ENCODE results near the gene MACC1.

Gene MACC1

DNA sequence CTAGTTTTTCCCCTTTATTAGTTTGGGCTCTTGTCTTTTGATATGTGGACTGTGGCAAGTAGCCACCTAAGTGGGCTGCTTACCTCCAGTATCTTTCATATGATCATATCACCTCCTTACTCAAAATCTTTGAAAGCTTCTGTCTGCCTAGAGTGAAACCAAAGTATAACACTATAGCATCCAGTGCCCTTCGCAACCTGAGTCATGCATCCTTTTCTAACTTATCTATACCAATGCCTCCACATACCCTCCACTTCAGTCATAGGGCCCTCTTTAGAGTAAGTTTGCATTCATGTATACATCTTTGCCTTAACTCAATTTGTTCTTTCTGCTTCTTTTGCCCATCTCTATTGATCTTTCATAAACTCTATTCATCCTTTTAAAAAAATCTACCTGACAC is 15.7 kb upstream of the MACC1 start:
- TF ChIP-seq, protein P1, sequence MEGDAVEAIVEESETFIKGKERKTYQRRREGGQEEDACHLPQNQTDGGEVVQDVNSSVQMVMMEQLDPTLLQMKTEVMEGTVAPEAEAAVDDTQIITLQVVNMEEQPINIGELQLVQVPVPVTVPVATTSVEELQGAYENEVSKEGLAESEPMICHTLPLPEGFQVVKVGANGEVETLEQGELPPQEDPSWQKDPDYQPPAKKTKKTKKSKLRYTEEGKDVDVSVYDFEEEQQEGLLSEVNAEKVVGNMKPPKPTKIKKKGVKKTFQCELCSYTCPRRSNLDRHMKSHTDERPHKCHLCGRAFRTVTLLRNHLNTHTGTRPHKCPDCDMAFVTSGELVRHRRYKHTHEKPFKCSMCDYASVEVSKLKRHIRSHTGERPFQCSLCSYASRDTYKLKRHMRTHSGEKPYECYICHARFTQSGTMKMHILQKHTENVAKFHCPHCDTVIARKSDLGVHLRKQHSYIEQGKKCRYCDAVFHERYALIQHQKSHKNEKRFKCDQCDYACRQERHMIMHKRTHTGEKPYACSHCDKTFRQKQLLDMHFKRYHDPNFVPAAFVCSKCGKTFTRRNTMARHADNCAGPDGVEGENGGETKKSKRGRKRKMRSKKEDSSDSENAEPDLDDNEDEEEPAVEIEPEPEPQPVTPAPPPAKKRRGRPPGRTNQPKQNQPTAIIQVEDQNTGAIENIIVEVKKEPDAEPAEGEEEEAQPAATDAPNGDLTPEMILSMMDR (IDR thresholded peaks at IDR 0.05; ENCODE audit: extremely low read depth, insufficient read depth, missing control alignments) = no peak
- in situ Hi-C loops (cut with MboI; ENCODE audit: low pct_unique_long_range_greater_than_20kb, low sequenced_read_pairs, unreplicated experiment) = no loop called here
- DNase-seq (ENCODE audit: low spot score) = no peak

DNA sequence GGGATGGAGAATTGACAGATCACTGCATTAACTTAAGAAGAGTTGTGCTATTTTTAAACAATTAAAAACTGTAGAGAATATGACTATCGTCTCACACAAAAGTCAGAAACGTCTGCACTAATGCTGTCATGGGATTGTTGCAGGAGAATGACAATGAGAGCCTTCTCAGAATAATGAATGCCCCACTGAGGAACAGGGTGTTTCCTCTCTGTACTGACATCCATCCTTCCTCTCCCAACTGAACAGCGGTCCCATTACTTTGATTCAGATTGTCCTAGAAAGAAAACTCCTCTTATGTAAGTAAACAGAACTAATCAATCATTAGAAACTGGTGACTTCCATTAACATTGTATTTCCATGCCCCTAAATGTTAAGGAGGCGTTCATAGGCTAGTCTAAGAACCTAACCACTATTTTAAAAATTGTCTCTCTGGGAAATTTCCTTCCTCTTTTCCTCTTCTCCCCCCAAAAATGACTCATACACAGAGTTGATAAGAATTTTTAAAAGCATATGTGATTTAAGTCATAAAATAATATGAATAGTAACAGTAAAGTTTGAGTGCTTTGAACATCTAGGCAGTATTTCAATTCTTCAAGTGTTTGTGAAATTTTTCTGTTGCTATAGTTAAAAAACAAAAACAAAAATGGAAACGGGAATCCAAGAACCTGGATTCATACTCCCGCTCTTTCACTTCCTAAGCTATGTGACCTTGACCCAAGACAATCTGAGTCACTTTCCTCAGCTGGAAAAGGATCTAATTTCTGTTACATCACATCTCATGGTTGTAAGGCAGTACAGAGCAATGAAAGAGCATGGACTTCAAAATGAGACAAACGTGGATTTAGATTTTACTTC is 12.7 kb upstream of the MACC1 start:
- DNase-seq (ENCODE audit: low spot score) = no peak
- TF ChIP-seq, protein P1 (IDR thresholded peaks at IDR 0.05; ENCODE audit: extremely low read depth, insufficient read depth, missing control alignments) = no peak
- in situ Hi-C loops (cut with MboI; ENCODE audit: low pct_unique_long_range_greater_than_20kb, low sequenced_read_pairs, unreplicated experiment) = no loop called here

DNA sequence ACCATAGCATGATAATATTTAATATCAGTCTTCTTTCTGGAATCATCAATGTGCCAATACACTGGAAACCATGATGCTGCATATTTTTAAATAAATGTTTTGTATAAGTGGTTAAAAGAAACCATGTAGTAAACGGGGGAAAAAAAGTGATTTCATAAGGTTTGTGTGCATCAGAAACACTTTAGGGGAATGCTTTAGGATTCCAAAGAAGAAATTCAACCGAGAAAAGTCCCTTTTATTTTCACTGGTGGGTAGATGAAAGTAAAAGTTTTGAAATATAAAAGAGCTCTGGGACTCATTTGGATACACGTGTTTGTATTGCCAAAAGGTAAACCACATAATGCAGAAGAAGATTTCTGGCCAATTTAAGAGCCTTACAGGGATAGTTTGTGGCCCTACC is 11.9 kb upstream of the MACC1 start:
- TF ChIP-seq, protein P1 (IDR thresholded peaks at IDR 0.05; ENCODE audit: extremely low read depth, insufficient read depth, missing control alignments) = no peak
- in situ Hi-C loops (cut with MboI; ENCODE audit: low pct_unique_long_range_greater_than_20kb, low sequenced_read_pairs, unreplicated experiment) = no loop called here
- no peak for DNase-seq (ENCODE audit: low spot score)

DNA sequence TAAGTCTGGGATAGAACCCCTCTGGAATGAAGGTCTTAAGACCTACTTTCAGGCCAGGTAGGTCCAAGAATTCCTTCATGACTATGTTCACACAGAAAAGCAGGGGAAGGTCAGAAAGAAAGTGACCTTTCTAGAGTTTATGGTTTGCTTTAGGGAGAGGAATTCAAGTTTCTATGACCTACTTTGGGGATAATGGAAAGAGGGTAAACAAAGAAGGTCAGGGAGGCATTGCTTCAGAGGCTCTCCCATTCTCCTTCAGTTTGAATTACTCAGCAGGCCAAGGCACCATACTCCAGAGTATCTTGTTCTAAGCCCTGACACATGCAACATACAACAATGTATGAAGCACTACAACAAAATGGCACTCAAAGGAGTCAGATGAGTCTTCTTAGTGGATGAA is 11.5 kb upstream of the MACC1 start:
- TF ChIP-seq, protein P1 (IDR thresholded peaks at IDR 0.05; ENCODE audit: extremely low read depth, insufficient read depth, missing control alignments) = no peak
- DNase-seq (ENCODE audit: low spot score) = no peak
- in situ Hi-C loops (cut with MboI; ENCODE audit: low pct_unique_long_range_greater_than_20kb, low sequenced_read_pairs, unreplicated experiment) = no loop called here

DNA sequence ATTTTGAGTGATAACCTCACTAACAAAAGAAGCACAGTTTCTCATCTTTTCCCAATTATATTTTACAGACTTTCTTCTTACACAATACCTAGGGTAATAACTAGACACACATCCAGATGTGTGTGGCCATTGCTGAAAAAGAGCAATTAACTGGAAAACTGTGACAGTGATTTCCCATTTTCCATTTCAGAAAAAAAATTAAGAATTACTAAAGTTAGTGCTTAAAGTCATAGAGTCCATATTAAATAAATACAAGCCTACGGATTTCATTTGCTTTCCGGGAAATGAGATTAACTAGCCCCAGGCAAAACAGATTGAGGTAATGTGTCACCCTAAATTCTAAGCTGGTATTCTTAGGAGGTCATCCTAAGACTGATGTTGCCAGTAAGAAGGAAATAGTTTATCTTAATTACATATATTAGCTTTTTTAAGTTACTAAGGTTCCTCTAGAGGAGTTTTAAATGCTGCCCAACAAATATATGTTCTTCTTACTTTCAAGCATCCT is 10.2 kb upstream of the MACC1 start:
- DNase-seq (ENCODE audit: low spot score) = no peak
- in situ Hi-C loops (cut with MboI; ENCODE audit: low pct_unique_long_range_greater_than_20kb, low sequenced_read_pairs, unreplicated experiment) = no loop called here
- TF ChIP-seq, protein P1 (IDR thresholded peaks at IDR 0.05; ENCODE audit: extremely low read depth, insufficient read depth, missing control alignments) = no peak

DNA sequence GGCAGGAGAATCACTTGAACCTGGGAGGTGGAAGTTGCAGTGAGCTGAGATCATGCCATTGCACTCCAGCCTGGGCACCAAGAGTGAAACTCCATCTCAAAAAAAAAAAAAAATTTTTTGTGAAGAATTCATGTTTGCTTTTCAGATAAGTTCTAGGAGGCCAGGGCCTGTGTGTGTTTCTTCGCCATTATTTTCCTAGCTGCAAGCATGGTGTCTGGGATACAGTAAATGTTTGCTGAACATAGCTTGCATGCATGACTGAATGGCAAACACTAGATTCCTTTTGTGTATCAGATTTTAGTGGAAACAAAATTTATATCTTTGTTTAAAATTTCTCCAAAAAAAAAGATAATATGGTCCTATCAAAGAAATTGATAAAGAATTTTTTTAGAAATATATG is 9.7 kb upstream of the MACC1 start:
- TF ChIP-seq, protein P1 (IDR thresholded peaks at IDR 0.05; ENCODE audit: extremely low read depth, insufficient read depth, missing control alignments) = no peak
- no peak for DNase-seq (ENCODE audit: low spot score)
- in situ Hi-C loops (cut with MboI; ENCODE audit: low pct_unique_long_range_greater_than_20kb, low sequenced_read_pairs, unreplicated experiment) = no loop called here

All from GM13977 (cell line).